WTC11 (cell line): ENCODE measurements around the gene TRIM58. TPM values are rescaled to one million over a fixed set of nuclear protein-coding genes. Genes with fewer than 3 reads are reported as not detected.

Source experiments
- ATAC-seq: fragments of 200-7000 bp; cut with Tn5 transposase; 2 replicates; pipeline ENCODE4 v1.10.0; 2021; ENCODE audit warnings: mild to moderate bottlenecking, moderate library complexity
- CTCF ChIA-PET: fragments of 300-600 bp; sonication (Branson Sonifier 250); formaldehyde crosslinking; loops from one replicate; lab custom pipeline; 2021; ENCODE audit warnings: antibody characterized with exemption; lab: Charles Lee
- POLR2A ChIA-PET: fragments of 350-600 bp; sonication (Branson Sonifier 250); formaldehyde crosslinking; loops from one replicate; lab custom pipeline; 2021; ENCODE audit warnings: antibody characterized with exemption; lab: Charles Lee
- DNase-seq: peaks from one replicate; pipeline ENCODE4 v3.0.0; 2021; ENCODE audit warnings: low spot score
- H3K27ac Mint-ChIP-seq: 2 replicates; pipeline ENCODE4 v1.8.0; 2021; ENCODE audit warnings: mixed read lengths
- H3K27me3 Mint-ChIP-seq: 2 replicates; pipeline ENCODE4 v1.8.0; 2021; ENCODE audit warnings: low read depth, mild to moderate bottlenecking, moderate library complexity, mixed read lengths
- H3K36me3 Mint-ChIP-seq: 2 replicates; pipeline ENCODE4 v1.8.0; 2021; ENCODE audit warnings: mixed read lengths
- H3K4me1 Mint-ChIP-seq: 2 replicates; pipeline ENCODE4 v1.8.0; 2022; ENCODE audit warnings: mixed read lengths
- H3K4me3 Mint-ChIP-seq: 2 replicates; pipeline ENCODE4 v1.8.0; 2021; ENCODE audit warnings: mild to moderate bottlenecking, moderate library complexity, mixed read lengths
- H3K9me3 Mint-ChIP-seq: 2 replicates; pipeline ENCODE4 v1.8.0; 2021; ENCODE audit warnings: mixed read lengths
- FOXJ3 ChIP-seq: sonication (generic); formaldehyde crosslinking; IDR thresholded peaks from 2 replicates; pipeline ENCODE4 v1.9.0; 2021; ENCODE audit warnings: missing genetic modification reagents, mild to moderate bottlenecking, borderline replicate concordance
- FOXK1 ChIP-seq: sonication (generic); formaldehyde crosslinking; IDR thresholded peaks from 2 replicates; pipeline ENCODE4 v1.8.0; 2022; ENCODE audit warnings: mild to moderate bottlenecking, moderate library complexity, missing genetic modification reagents
- GRHL2 ChIP-seq: fragments of 250-450 bp; sonication (Bioruptor Pico); IDR thresholded peaks from 2 replicates; pipeline ENCODE4 v1.8.0; 2022; ENCODE audit warnings: mild to moderate bottlenecking, moderate library complexity; ENCODE audit not compliant: insufficient replicate concordance, severe bottlenecking
- KAT7 ChIP-seq: sonication (generic); formaldehyde crosslinking; IDR thresholded peaks from 2 replicates; pipeline ENCODE4 v1.8.1; 2023; ENCODE audit warnings: missing genetic modification reagents, mild to moderate bottlenecking, borderline replicate concordance
- MLX ChIP-seq: sonication (generic); formaldehyde crosslinking; IDR thresholded peaks from 2 replicates; pipeline ENCODE4 v1.8.1; 2023; ENCODE audit warnings: mild to moderate bottlenecking, missing genetic modification reagents, moderate library complexity
- MYBL2 ChIP-seq: sonication (generic); formaldehyde crosslinking; IDR thresholded peaks from 2 replicates; pipeline ENCODE4 v1.8.1; 2023; ENCODE audit warnings: mild to moderate bottlenecking, moderate library complexity, missing genetic modification reagents
- NR1H2 ChIP-seq: sonication (generic); formaldehyde crosslinking; IDR thresholded peaks from 2 replicates; pipeline ENCODE4 v1.9.0; 2021; ENCODE audit warnings: mild to moderate bottlenecking, moderate library complexity, missing genetic modification reagents
- NR2C2 ChIP-seq: sonication (generic); formaldehyde crosslinking; IDR thresholded peaks from 2 replicates; pipeline ENCODE4 v1.8.0; 2022; ENCODE audit warnings: mild to moderate bottlenecking, missing genetic modification reagents
- STAT6 ChIP-seq: sonication (generic); formaldehyde crosslinking; conservative IDR thresholded peaks from 2 replicates; pipeline ENCODE4 v1.8.1; 2023; ENCODE audit warnings: mild to moderate bottlenecking, low read depth, missing genetic modification reagents, moderate library complexity
- USF1 ChIP-seq: sonication (generic); formaldehyde crosslinking; IDR thresholded peaks from 2 replicates; pipeline ENCODE4 v1.8.0; 2022; ENCODE audit warnings: mild to moderate bottlenecking, missing genetic modification reagents
- total RNA-seq: library from RNA; stranded (reverse); gene quantifications from 3 replicates; pipeline ENCODE4 v1.2.3, GENCODE V29; 2021
- TF ChIP-seq, protein P1 (sequence below): sonication (generic); formaldehyde crosslinking; IDR thresholded peaks from 2 replicates; pipeline ENCODE4 v1.8.0; 2022; ENCODE audit warnings: mild to moderate bottlenecking, missing genetic modification reagents
- TF ChIP-seq, protein P2 (sequence below): sonication (generic); formaldehyde crosslinking; IDR thresholded peaks from 2 replicates; pipeline ENCODE4 v1.8.1; 2023; ENCODE audit warnings: mild to moderate bottlenecking, missing genetic modification reagents
- TF ChIP-seq, protein P3 (sequence below): fragments of 200-600 bp; IDR thresholded peaks from 2 replicates; pipeline ENCODE4 v1.8.0; 2022; ENCODE audit warnings: antibody characterized with exemption

Gene TRIM58
- total RNA-seq, 1 experiment from 2014 or later: 1.0 TPM

DNA sequence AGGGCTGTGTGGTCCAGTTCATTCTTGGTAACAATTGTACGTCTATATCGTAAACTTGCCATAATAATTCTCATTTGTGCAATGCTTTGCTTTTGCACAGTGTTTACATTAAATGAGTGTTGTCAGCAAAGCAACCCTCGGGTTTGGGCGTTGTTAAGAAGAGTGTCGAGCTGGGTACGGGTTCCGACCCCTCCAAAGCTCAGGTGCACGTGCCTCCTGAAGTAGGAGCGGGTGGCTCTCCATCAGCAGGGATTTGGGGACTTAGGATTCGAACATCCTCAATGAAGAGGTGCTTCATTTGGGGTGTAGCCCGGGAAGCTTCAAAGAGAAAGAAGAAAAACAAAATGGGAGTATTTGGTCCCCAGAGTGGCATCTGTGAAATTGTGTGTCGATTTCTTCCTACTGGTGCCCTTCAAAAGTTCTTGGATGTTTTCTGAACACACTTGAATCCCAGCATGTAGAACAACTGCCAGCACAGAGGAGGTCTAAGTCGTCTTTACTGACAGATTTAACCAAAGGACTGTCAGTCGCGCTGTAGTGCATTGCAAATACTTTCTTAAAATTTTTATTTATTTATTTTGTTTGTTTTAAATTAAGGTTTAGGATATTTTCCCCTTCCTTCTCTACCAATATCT lies 1.1 kb downstream of the TRIM58 start:
- H3K9me3 Mint-ChIP-seq: peaks cover 30% of the 10 kb centered on the region

DNA sequence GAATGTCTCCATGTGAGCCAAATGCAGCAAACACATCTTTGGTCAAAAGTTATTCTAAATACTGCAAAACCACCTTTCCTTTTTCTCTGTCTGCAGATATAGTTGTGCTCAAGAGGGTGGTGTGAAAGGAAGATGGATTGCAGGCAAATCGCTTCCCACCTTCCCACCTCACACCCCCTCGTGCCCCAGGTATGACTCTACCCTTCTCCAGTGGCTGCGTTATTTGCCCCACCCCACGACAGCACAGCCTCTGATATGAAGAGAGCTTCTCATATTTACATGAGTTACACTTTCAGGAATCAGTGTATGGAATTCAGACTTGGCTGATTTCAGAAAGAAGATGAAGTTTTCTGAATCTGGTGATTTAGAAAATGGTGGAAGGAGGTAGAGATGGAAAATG lies 5.8 kb downstream of the TRIM58 start:
- Mint-ChIP-seq H3K27me3 (peaks cover 6% of the 10 kb centered on the region), H3K36me3 (peaks cover 18% of the 10 kb centered on the region), H3K27ac (no peak overlapping the region), H3K4me1 (peaks cover 5% of the 10 kb centered on the region; the same call in 1 of the 2 replicates), H3K9me3 (peaks cover 25% of the 10 kb centered on the region), H3K4me3 (no peak overlapping the region)
- DNase-seq: no peak
- POLR2A ChIA-PET: no interaction called here
- no peak for ATAC-seq
- CTCF ChIA-PET: no interaction called here
- TF ChIP-seq GRHL2 (CRISPR knock-in tag) (no peak), STAT6 (CRISPR knock-in tag) (no peak), FOXK1 (CRISPR knock-in tag) (no peak), FOXJ3 (CRISPR knock-in tag) (no peak)
- TF ChIP-seq, protein P1, sequence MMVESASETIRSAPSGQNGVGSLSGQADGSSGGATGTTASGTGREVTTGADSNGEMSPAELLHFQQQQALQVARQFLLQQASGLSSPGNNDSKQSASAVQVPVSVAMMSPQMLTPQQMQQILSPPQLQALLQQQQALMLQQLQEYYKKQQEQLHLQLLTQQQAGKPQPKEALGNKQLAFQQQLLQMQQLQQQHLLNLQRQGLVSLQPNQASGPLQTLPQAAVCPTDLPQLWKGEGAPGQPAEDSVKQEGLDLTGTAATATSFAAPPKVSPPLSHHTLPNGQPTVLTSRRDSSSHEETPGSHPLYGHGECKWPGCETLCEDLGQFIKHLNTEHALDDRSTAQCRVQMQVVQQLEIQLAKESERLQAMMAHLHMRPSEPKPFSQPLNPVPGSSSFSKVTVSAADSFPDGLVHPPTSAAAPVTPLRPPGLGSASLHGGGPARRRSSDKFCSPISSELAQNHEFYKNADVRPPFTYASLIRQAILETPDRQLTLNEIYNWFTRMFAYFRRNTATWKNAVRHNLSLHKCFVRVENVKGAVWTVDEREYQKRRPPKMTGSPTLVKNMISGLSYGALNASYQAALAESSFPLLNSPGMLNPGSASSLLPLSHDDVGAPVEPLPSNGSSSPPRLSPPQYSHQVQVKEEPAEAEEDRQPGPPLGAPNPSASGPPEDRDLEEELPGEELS (CRISPR knock-in tag): no peak
- TF ChIP-seq, protein P2, sequence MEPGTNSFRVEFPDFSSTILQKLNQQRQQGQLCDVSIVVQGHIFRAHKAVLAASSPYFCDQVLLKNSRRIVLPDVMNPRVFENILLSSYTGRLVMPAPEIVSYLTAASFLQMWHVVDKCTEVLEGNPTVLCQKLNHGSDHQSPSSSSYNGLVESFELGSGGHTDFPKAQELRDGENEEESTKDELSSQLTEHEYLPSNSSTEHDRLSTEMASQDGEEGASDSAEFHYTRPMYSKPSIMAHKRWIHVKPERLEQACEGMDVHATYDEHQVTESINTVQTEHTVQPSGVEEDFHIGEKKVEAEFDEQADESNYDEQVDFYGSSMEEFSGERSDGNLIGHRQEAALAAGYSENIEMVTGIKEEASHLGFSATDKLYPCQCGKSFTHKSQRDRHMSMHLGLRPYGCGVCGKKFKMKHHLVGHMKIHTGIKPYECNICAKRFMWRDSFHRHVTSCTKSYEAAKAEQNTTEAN: no peak
- TF ChIP-seq, protein P3, sequence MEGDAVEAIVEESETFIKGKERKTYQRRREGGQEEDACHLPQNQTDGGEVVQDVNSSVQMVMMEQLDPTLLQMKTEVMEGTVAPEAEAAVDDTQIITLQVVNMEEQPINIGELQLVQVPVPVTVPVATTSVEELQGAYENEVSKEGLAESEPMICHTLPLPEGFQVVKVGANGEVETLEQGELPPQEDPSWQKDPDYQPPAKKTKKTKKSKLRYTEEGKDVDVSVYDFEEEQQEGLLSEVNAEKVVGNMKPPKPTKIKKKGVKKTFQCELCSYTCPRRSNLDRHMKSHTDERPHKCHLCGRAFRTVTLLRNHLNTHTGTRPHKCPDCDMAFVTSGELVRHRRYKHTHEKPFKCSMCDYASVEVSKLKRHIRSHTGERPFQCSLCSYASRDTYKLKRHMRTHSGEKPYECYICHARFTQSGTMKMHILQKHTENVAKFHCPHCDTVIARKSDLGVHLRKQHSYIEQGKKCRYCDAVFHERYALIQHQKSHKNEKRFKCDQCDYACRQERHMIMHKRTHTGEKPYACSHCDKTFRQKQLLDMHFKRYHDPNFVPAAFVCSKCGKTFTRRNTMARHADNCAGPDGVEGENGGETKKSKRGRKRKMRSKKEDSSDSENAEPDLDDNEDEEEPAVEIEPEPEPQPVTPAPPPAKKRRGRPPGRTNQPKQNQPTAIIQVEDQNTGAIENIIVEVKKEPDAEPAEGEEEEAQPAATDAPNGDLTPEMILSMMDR: no peak

More for the DNA sequence above, 1.1 kb downstream of the TRIM58 start:
- Mint-ChIP-seq H3K36me3 (peaks cover 15% of the 10 kb centered on the region), H3K4me1 (peaks cover 10% of the 10 kb centered on the region; the same call in 1 of the 2 replicates)
- CTCF ChIA-PET: interaction anchor here (0.7 to 1.8 kb wide), 3 partner anchors 11 to 28 kb away, joined by 3 to 8 read pairs (median 5); no protein-coding TSS in a partner anchor
- TF ChIP-seq KAT7 (CRISPR knock-in tag) (no peak), NR2C2 (CRISPR knock-in tag) (no peak), USF1 (CRISPR knock-in tag) (no peak), NR1H2 (CRISPR knock-in tag) (no peak), MYBL2 (CRISPR knock-in tag) (no peak), MLX (CRISPR knock-in tag) (no peak)
- TF ChIP-seq, all 79 proteins: peak for 0
- POLR2A ChIA-PET: no interaction called here
- no peak overlapping the region for H3K27ac Mint-ChIP-seq
- peak overlapping the region; percentile 72 for H3K4me3 Mint-ChIP-seq
- peaks cover 16% of the 10 kb centered on the region for H3K27me3 Mint-ChIP-seq
- DNase-seq (no peak), ATAC-seq (no peak)
